ENCODE data around the gene PNPLA3.
"Not testable (repeated sequence)": the region's sequence is repeated elsewhere in the genome, so short reads cannot be mapped to it uniquely, and the experiment has no call there.

PNPLA3 gene

DNA sequence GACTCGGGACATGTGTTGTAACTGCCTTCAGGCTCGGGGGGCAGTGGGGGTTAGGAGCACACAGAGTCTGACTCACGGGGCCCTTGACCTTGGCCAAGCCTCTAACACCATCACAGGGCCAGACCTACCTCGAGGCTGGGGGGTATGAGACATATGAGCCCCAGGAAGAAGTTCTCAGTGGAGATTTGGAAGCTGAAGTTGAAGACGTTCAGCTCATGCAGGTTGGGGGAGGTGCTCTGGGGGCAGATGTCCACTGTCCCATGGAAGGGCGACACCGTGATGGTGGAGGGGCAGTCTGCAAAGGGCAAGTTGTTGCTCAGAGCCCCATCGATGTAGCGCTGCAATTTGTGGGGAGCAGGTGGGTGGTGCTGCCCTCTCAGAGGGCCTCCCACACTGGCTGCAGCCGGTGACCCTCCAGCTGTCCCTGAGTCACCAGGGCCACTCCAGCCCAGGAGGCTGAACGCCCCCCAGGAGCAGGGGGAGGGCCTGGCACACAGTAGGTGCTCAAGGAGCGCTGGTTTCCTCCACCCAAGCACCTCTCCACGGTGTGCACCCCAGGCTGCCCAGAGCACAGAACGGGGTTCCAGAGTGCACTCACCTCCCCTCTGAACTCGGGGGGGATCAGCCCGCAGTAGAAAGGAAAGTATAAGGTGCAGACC lies 34.3 kb upstream of the PNPLA3 start:
- DNase-seq: no peak

DNA sequence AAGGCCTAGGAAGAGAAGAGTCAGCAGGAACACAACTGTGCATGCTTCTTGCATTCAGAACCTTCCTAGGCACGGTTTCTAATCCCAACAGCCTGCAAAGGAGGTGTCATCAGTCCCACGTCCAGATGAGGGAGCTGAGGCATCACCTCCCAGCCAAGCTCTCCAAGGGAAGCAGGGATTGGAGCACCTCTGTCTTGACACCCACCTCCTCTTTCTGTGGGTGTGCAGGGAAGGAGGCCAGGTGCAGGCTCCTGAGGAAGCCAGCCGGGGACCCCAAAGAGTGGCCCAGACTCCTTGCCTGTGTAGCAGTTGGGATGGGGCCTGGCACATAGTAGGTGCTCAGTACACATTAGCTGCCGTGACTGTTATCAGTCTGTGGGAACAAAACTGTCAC lies 33.7 kb upstream of the PNPLA3 start:
- no peak for DNase-seq

- no peak for DNase-seq
Measured at GRCh38 chr22:43890901-43891331, 32.7 kb upstream of the PNPLA3 start.

- peak; percentile 37 for DNase-seq
Measured at GRCh38 chr22:43891360-43892182, 32.0 kb upstream of the PNPLA3 start, which contains the start of gene PNPLA5. Gene PNPLA5 (minus strand): TSS chr22:43892013. CDS start chr22:43891880, 133 bp downstream.

DNA sequence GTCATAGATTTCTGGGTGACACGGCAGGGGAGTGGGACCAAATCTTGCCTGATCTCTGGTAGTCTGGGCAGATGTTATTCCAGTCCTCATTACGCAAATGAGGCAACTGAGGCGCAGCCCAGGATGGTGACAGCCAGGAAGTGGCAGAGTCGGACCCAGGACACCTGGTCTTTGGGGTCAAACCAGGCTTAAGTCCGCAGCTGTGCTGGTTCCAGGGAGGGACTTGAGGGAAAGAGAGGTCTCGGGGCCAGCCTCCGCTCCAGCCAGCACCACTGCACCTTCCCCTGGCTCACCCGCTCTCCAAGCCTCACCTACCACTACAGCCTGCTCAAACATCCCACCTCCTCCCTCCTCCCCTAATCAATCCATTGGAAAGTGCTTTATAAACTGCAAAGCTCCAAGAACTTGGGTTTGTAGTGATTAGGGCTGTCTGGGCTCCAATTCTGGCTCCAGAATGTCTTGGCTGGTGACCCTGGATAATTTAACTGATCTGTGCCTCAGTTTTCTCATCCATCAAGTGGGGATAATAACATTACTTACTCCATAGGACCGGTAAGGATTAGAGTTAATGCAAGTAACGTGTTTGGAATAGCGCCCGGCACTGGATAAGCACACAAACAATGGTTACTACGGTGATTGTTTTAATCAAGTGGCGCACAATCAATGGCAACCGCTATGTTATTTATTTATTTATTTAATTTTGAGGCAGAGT lies 31.3 kb upstream of the PNPLA3 start:
- DNase-seq: no peak

GRCh38 chr22:43893266-43893665 lies 30.3 kb upstream of the PNPLA3 start:
- no peak for DNase-seq

DNA sequence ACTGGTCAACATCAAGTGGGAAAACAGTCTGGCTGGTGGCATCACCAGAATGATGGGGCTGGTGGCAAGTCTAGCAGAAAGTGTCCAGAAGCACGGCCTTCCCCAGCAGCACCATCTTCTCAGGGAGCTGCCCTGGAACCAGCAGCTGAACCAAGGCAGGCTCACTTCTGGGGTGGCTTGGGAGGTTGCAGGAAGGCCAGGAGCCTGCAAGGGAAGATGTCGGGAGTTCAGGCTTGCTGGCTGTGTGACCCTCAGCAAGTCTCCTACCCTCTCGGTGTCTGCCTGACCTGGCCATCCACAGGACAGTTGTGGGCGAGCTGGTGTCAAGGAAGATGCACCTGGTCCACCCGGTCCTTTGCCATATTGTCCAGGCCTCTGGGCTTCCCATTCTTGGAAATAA lies 29.5 kb upstream of the PNPLA3 start:
- DNase-seq: no peak

DNA sequence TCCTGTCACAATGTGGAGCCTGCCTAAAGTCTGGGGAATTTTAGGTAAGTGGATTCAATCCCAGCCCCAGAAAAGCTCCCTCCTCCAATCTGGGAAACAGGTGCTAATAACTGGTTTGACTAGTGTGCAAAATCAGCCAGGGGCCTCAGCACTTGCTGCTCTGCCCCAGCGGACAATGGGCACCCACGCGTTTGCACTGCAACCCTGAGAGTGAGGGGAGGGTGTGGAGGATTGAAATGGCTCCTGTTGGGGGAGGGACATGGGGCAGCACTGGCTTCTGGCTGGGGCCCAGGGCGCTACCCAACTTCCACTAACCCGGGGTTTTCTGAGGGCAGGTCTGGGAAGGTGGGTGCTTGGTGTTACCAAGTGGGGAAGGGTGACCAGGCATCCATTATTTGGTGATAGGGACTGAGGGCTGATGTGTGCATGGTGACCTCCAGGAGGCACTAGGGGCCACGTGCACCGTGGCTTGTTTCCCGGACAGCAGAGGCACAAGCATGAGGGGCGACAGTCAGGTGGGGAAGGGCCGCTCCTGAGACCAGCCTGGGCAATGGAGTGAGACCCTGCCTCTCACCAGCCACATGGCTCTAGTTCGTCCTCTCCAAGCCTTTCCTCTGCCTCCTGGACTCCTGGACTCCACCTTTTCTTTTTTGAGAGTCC lies 27.5 kb upstream of the PNPLA3 start:
- no peak for DNase-seq

DNA sequence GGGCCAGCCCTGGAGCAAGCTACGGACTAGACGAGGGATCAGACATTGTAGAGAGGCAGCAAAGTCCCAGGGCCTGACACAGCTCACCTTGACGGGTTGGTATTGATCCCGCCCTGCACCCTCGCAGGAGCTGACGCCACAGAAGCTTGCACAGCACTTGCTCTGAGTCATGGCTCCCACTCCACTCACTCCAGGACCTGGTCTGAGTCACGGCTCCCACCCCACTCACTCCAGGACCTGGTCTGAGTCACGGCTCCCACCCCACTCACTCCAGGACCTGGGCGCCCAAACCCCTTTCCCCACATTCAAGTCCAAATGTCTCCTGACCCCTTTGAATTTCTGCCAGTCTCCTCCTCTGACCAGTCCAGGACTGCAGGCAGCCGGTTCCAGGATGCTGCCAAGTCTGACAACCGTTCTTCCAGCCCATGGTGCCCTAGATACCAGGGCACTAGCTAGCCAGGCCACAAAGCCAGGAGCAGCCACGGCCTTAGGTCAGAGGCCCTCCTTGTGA lies 25.8 kb upstream of the PNPLA3 start:
- DNase-seq: no peak

- DNase-seq: no peak
Measured at GRCh38 chr22:43900206-43900605, 23.4 kb upstream of the PNPLA3 start.

DNA sequence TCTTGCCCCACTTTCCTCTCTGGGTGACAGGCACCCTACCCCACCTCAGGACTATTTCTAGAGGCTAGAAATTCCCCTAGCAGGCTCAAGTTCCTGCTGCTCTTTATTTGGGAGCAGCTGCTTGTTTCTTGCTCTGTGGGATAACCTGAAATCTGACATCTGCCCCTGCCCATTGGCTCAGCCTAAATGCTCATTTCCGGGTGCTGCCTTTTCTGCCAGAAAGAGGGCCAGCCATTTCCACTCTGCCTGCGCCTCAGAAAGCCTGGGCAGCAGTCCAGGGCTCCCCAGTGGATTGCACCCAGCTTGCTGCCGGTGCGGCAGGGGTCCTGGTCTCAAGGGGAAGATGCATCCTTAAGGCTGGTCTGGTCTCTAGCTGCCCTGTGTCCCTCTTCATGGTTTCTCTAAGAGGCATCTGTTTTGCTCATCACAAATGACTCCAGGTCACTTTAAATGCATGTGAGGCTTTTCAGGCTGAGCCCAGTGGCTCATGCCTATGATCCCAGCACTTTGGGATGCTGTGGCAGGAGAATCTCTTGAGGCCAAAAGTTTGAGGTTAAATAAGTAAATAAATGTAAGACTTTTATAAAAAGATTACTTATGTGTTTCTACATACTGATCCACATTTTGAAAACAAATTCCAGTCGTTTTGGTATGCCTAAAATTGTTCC lies 21.5 kb upstream of the PNPLA3 start:
- DNase-seq: no peak

DNA sequence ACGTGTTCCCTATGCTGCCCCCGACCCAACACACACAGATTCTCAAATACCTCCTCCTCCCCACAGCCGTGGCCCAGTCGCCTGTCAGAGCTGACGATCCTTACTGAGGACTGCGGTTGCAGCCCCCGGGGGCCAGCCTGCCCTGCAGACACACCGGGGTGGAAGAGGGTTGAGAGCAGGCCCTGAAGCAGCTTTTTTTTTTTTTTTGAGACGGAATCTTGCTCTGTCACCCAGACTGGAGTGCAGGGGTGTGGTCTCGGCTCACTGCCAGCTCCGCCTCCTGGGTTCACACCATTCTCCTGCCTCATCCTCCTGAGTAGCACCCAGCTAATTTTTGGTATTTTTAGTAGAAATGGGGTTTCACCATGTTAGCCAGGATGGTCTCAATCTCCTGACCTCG lies 20.6 kb upstream of the PNPLA3 start:
- not testable (repeated sequence) for DNase-seq

DNA sequence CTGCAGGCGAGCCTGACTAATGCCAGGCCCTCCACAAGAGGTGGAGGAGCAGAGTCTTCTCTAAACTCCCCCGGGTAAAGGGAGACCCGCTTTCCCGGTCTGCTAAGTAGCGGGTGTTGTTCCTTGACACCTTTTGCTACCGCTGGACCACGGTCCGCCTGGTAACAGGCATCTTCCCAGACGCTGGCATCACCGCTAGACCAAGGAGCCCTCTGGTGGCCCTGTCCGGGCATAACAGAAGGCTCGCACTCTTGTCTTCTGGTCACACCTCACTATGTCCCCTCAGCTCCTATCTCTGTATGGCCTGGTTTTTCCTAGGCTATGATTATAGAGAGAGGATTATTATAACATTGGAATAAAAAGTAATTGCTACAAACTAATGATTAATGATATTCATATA lies 19.2 kb upstream of the PNPLA3 start:
- not testable (repeated sequence) for DNase-seq

GRCh38 chr22:43905681-43906080 lies 17.9 kb upstream of the PNPLA3 start:
- no peak for DNase-seq

GRCh38 chr22:43909708-43910107 lies 13.9 kb upstream of the PNPLA3 start:
- no peak for DNase-seq

- DNase-seq: no peak
Measured at GRCh38 chr22:43910178-43910695, 13.4 kb upstream of the PNPLA3 start.

GRCh38 chr22:43911351-43911750 lies 12.3 kb upstream of the PNPLA3 start:
- no peak for DNase-seq

DNA sequence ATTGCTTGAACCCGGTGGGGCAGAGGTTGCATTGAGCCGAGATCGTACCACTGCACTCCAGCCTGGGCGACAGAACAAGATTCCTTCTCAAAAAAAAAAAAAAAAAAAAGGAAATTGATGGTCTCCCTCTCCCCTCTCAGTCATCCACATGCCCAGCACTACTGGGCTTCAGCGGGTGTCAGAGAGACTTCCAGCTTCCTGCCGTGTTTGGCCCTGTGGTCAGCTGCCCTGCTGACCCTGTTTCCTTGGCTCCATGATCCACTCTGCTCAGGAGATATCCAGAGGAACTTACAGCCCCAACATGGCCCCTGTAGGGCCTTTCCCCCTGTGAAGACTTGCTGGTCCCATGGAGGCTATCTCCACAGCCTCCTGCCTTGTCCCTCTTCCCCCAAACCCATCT lies 6.1 kb upstream of the PNPLA3 start:
- no peak for DNase-seq

GRCh38 chr22:43919106-43919973 lies 4.3 kb upstream of the PNPLA3 start:
- no peak for DNase-seq

- DNase-seq: no peak
Measured at GRCh38 chr22:43921370-43921769, 2.2 kb upstream of the PNPLA3 start.

DNA sequence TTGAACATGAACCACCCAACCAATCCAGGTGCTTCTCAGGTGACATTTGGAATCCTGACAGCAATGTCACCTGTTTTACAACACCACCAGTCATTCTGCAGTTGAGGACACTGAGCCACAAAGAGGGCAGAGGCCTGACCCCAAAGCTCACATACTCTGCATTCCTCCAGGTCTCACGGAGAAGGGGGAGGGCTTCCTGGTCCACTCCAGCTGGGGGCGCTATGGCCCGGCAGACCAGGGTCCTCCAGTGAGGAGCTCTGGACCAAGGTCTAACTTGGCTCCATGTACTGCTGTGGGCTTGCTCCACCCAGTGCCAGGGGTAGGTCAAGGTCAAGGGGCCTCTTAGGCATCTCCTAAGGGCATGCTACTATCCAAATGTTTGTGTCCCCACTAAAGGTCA lies 1.5 kb upstream of the PNPLA3 start:
- no peak for DNase-seq
